Measurements from ENCODE around the gene HAS3. TPM values are rescaled to one million over a fixed set of nuclear protein-coding genes. Genes with fewer than 3 reads are reported as not detected.

Gene HAS3
- total RNA-seq, 1 experiment from 2014 or later = not detected

- DNase-seq (ENCODE audit: low spot score) = no peak
Observed at GRCh38 chr16:69089091-69089910, 16.2 kb upstream of the HAS3 start.

GRCh38 chr16:69093974-69094373 is 11.5 kb upstream of the HAS3 start:
- no peak for DNase-seq (ENCODE audit: low spot score)

GRCh38 chr16:69094501-69094900 is 11.0 kb upstream of the HAS3 start:
- DNase-seq (ENCODE audit: low spot score) = no peak

GRCh38 chr16:69095193-69095592 is 10.3 kb upstream of the HAS3 start:
- DNase-seq (ENCODE audit: low spot score) = no peak

GRCh38 chr16:69100071-69100691 is 5.3 kb upstream of the HAS3 start:
- DNase-seq (ENCODE audit: low spot score) = no peak

- DNase-seq (ENCODE audit: low spot score) = no peak
Observed at GRCh38 chr16:69106491-69107315, 1.2 kb downstream of the HAS3 start.

- no peak for DNase-seq (ENCODE audit: low spot score)
Observed at GRCh38 chr16:69107316-69107962, 2.0 kb downstream of the HAS3 start.

- DNase-seq (ENCODE audit: low spot score) = no peak
Observed at GRCh38 chr16:69108064-69108904, 2.8 kb downstream of the HAS3 start.

GRCh38 chr16:69108905-69109252 is 3.4 kb downstream of the HAS3 start:
- no peak for DNase-seq (ENCODE audit: low spot score)

GRCh38 chr16:69109486-69110270 is 4.2 kb downstream of the HAS3 start:
- no peak for DNase-seq (ENCODE audit: low spot score)

- DNase-seq (ENCODE audit: low spot score) = no peak
Observed at GRCh38 chr16:69110406-69110805, 5.0 kb downstream of the HAS3 start.

GRCh38 chr16:69111216-69111875 is 5.9 kb downstream of the HAS3 start:
- DNase-seq (ENCODE audit: low spot score) = no peak

- DNase-seq (ENCODE audit: low spot score) = no peak
Observed at GRCh38 chr16:69111876-69112230, 6.4 kb downstream of the HAS3 start.

- DNase-seq (ENCODE audit: low spot score) = peak; percentile 68
Observed at GRCh38 chr16:69112285-69113129, 7.1 kb downstream of the HAS3 start.

GRCh38 chr16:69113216-69113615 is 7.8 kb downstream of the HAS3 start:
- DNase-seq (ENCODE audit: low spot score) = no peak

GRCh38 chr16:69114346-69114975 is 9.0 kb downstream of the HAS3 start:
- no peak for DNase-seq (ENCODE audit: low spot score)

- no peak for DNase-seq (ENCODE audit: low spot score)
Observed at GRCh38 chr16:69114976-69115355, 9.5 kb downstream of the HAS3 start.

- no peak for DNase-seq (ENCODE audit: low spot score)
Observed at GRCh38 chr16:69115361-69115760, 9.9 kb downstream of the HAS3 start.
